A673 (cell line): Measurements from ENCODE around the gene SLCO3A1. TPM values are rescaled to one million over a fixed set of nuclear protein-coding genes. Genes with fewer than 3 reads are reported as not detected.

Experiments used
- BruUV-seq: library from RNA; stranded (reverse); fragments of 400-500 nt; replicated peaks from 2 replicates; lab custom pipeline; 2021; lab: Mats Ljungman, UMichigan
- CTCF ChIA-PET: fragments of 300-600 bp; sonication (Branson Sonifier 250); formaldehyde crosslinking; loops from one replicate; lab custom pipeline; 2022; ENCODE audit warnings: antibody characterized with exemption; lab: Charles Lee
- POLR2A ChIA-PET: fragments of 300-600 bp; sonication (Branson Sonifier 250); formaldehyde crosslinking; loops from one replicate; lab custom pipeline; 2022; ENCODE audit warnings: antibody characterized with exemption; ENCODE audit not compliant: low non-redundant PET; lab: Charles Lee
- DNase-seq: peaks from one replicate; pipeline ENCODE4 v3.0.0-alpha.2; 2015; ENCODE audit warnings: low spot score
- H3K27ac ChIP-seq: fragments of 200-600 bp; sonication (generic); 2 replicates; pipeline ENCODE4 v1.5.1; 2016; ENCODE audit warnings: mixed run types, low read depth, mild to moderate bottlenecking, mixed read lengths, antibody characterized with exemption, low read length; ENCODE audit not compliant: poor library complexity, severe bottlenecking
- H3K27me3 ChIP-seq: fragments of 200-600 bp; sonication (generic); replicated peaks from 2 replicates; pipeline ENCODE4 v1.6.1; 2017; ENCODE audit warnings: mixed run types, low read depth, mild to moderate bottlenecking, mixed read lengths, antibody characterized with exemption, low read length; ENCODE audit not compliant: insufficient read depth, poor library complexity
- H3K36me3 ChIP-seq: fragments of 200-600 bp; sonication (generic); 2 replicates; pipeline ENCODE4 v1.6.1; 2016; ENCODE audit warnings: mixed run types, mild to moderate bottlenecking, mixed read lengths, antibody characterized with exemption, low read length; ENCODE audit not compliant: insufficient read depth, poor library complexity, severe bottlenecking
- H3K4me1 ChIP-seq: fragments of 200-600 bp; sonication (generic); 2 replicates; pipeline ENCODE4 v1.6.1; 2017; ENCODE audit warnings: mixed run types, mild to moderate bottlenecking, mixed read lengths, antibody characterized with exemption, low read length; ENCODE audit not compliant: insufficient read depth, poor library complexity, severe bottlenecking
- H3K4me3 ChIP-seq: fragments of 200-600 bp; sonication (generic); 2 replicates; pipeline ENCODE4 v1.5.1; 2016; ENCODE audit warnings: low read depth, mixed run types, mild to moderate bottlenecking, mixed read lengths, low read length; ENCODE audit not compliant: poor library complexity, severe bottlenecking
- H3K9me3 ChIP-seq: fragments of 200-600 bp; sonication (generic); 2 replicates; pipeline ENCODE4 v1.6.1; 2016; ENCODE audit warnings: mixed run types, low read depth, mild to moderate bottlenecking, mixed read lengths, antibody characterized with exemption, low read length; ENCODE audit not compliant: poor library complexity, severe bottlenecking
- EZH2 ChIP-seq: fragments of 200-600 bp; sonication (generic); IDR thresholded peaks from 2 replicates; pipeline ENCODE4 v1.6.1; 2017; ENCODE audit warnings: borderline replicate concordance, low read depth, mild to moderate bottlenecking, mixed read lengths, antibody characterized with exemption, low read length; ENCODE audit not compliant: poor library complexity, severe bottlenecking
- intact Hi-C: fragments of 100-400 bp; cut with micrococcal nuclease; formaldehyde crosslinking; loops from one replicate; pipeline ENCODE4 v1.10.0; 2022; ENCODE audit not compliant: unreplicated experiment
- total RNA-seq: library from RNA; stranded (reverse); gene quantifications from 2 replicates; pipeline ENCODE4 v1.2.3, GENCODE V29; 2021
- TF ChIP-seq, protein P1 (sequence below): fragments of 300-800, 200-600 bp; sonication (generic); conservative IDR thresholded peaks from 2 replicates; pipeline ENCODE4 v1.5.1; 2017; ENCODE audit warnings: low read depth, mild to moderate bottlenecking, antibody characterized with exemption, low read length, moderate library complexity, mixed read lengths

The SLCO3A1 gene
- total RNA-seq, 1 experiment from 2014 or later = 16.6 TPM

DNA sequence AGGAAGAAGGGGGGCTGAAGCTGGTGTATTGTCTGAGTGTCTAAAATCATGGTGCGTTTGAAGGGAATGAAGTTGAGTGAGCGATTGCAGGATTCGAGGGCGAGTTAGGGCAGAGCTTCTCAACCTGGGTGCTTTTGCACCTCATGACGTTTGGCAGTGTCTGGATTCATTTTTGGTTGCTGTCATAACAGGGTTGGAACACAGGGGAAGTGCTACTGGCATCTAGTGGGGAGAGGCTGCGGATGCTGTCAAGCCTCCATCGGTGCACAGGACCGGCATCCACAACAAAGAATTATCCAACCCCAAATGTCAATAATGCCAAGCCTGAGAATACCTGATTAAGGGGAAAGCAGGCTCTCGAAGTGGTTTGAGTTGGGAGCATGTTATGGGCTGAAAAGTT lies 120.0 kb downstream of the SLCO3A1 start:
- TF ChIP-seq, protein P1, sequence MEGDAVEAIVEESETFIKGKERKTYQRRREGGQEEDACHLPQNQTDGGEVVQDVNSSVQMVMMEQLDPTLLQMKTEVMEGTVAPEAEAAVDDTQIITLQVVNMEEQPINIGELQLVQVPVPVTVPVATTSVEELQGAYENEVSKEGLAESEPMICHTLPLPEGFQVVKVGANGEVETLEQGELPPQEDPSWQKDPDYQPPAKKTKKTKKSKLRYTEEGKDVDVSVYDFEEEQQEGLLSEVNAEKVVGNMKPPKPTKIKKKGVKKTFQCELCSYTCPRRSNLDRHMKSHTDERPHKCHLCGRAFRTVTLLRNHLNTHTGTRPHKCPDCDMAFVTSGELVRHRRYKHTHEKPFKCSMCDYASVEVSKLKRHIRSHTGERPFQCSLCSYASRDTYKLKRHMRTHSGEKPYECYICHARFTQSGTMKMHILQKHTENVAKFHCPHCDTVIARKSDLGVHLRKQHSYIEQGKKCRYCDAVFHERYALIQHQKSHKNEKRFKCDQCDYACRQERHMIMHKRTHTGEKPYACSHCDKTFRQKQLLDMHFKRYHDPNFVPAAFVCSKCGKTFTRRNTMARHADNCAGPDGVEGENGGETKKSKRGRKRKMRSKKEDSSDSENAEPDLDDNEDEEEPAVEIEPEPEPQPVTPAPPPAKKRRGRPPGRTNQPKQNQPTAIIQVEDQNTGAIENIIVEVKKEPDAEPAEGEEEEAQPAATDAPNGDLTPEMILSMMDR = 0 out of 2 replicates have a peak, but pooled peaks have one; percentile 29
- TF ChIP-seq EZH2 = no peak
- Histone ChIP-seq H3K9me3 (no peaks in the 10 kb centered on the region), H3K4me3 (no peak overlapping the region), H3K27me3 (no peaks in the 10 kb centered on the region), H3K27ac (no peak overlapping the region), H3K4me1 (no peaks in the 10 kb centered on the region), H3K36me3 (no peaks in the 10 kb centered on the region)
- intact Hi-C loops = loop anchor here (10.0 kb wide), 2 partner anchors 61 to 101 kb away; no protein-coding TSS in a partner anchor
- no TSS peak for BruUV-seq
- ChIA-PET POLR2A (no interaction called here), CTCF (no interaction called here)
- no peak for DNase-seq

DNA sequence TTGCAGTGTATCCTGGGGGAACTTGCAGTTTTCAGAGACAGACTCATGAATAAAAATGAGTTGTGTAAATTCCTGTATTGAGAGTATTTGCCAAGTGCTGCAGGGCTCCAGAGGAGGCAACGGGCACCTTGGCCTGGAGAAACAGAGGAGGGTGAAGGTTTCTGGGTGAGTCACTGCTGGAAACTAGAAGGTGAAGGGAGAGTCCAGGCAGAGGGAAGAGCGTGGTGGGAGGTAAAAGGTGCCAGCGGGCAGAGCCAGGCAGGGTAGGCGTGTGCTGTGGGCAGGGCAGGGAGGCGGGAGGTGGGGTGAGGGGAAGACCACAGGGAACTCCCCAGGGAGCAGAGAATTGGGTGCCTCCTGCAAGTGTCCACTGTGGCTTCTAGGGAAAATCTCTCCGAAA lies 120.8 kb downstream of the SLCO3A1 start:
- H3K4me1 ChIP-seq = no peaks in the 10 kb centered on the region
- intact Hi-C loops = loop anchor here (10.0 kb wide), 2 partner anchors 60 to 100 kb away; no protein-coding TSS in a partner anchor
- no peaks in the 10 kb centered on the region for H3K27me3 ChIP-seq
- TF ChIP-seq EZH2 = no peak
- TF ChIP-seq, protein P1 = no peak
- no peaks in the 10 kb centered on the region for H3K36me3 ChIP-seq
- H3K9me3 ChIP-seq = no peaks in the 10 kb centered on the region
- POLR2A ChIA-PET = no interaction called here
- no TSS peak for BruUV-seq
- no peak overlapping the region for H3K4me3 ChIP-seq
- CTCF ChIA-PET = no interaction called here
- H3K27ac ChIP-seq = no peak overlapping the region
- DNase-seq = no peak

DNA sequence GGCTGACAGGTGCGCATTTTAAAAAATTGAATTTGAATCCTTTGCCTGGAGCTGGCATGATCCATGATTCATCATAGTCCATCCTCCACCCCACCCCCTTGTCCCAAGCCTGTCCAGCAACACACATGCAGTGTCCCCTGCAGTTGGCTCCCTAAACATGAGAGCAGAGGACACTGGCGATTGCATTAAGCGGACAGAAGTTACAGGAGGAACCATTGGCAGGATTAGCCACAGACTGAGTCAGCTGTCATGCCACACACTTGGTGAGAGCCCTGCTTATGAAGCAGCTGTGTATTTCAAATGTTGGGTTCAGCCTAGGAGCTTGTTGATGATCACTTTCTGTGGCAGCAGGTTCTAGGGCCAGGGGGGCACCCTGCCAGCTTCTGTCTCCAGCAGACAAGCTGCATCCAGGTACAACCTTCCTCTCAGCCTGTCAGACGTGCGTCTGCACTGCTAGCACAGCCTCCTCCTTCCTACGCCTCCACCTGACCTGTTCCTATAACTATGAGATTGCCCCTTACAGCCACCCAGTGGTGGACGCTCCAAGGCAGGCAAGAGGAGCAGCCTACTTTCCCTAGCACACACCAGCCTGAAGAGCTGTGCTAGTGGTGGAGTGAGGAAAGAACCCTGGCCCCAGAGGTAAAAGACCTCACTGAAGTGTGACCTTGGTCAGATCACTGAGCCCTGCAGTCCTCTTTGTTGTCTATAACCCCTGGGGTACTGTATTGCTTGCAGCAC lies 121.9 kb downstream of the SLCO3A1 start:
- Histone ChIP-seq H3K27ac (no peak overlapping the region), H3K27me3 (no peaks in the 10 kb centered on the region), H3K36me3 (no peaks in the 10 kb centered on the region), H3K4me1 (no peaks in the 10 kb centered on the region), H3K4me3 (no peak overlapping the region), H3K9me3 (no peaks in the 10 kb centered on the region)
- DNase-seq = no peak
- ChIA-PET POLR2A (no interaction called here), CTCF (no interaction called here)
- no peak for TF ChIP-seq EZH2
- TF ChIP-seq, protein P1 = no peak
- intact Hi-C loops = loop anchor here (10.0 kb wide), 2 partner anchors 59 to 99 kb away; no protein-coding TSS in a partner anchor
- BruUV-seq = no TSS peak
